Cardiac muscle cell (in vitro differentiated cells and primary cell): ENCODE results near the gene OR51D1. TPM values are rescaled to one million over a fixed set of nuclear protein-coding genes. Genes with fewer than 3 reads are reported as not detected.

Source experiments
- DNase-seq, 2 donors: peaks; one replicate each; pipeline versions ENCODE4 v3.0.0 to v3.0.0-alpha.2; 2010 to 2017; ENCODE audit warnings: low read depth in 1 of 2, low spot score in 1 of 2
- H3K27ac ChIP-seq: fragments of 200-600 bp; sonication (generic); 2 replicates; pipeline ENCODE4 v1.5.1; 2016
- H3K27me3 ChIP-seq: fragments of 200-600 bp; sonication (generic); 2 replicates; pipeline ENCODE4 v1.6.0; 2016; ENCODE audit warnings: control low read depth
- H3K36me3 ChIP-seq: fragments of 200-600 bp; sonication (generic); 2 replicates; pipeline ENCODE4 v1.5.1; 2016; ENCODE audit warnings: control low read depth
- H3K4me1 ChIP-seq: fragments of 200-600 bp; sonication (generic); 2 replicates; pipeline ENCODE4 v1.8.1; 2017; ENCODE audit warnings: low read depth, mild to moderate bottlenecking, mixed run types
- H3K4me3 ChIP-seq: fragments of 200-600 bp; sonication (generic); 2 replicates; pipeline ENCODE4 v1.5.1; 2016; ENCODE audit warnings: mild to moderate bottlenecking
- H3K9me3 ChIP-seq: fragments of 200-600 bp; sonication (generic); 2 replicates; pipeline ENCODE4 v1.5.1; 2017; ENCODE audit warnings: low read depth, mild to moderate bottlenecking, control low read depth
- polyA plus RNA-seq: library from polyadenylated mRNA; unstranded; fragments of >200 nt; fragmentation: Nextera tagmentation; extraction: Ambion mirVana; gene quantifications from 2 replicates; pipeline ENCODE4 v1.2.1, GENCODE V29; 2016
- total RNA-seq: library from RNA; depleted of rRNA; stranded (reverse); fragments of >200 nt; gene quantifications from 2 replicates; pipeline ENCODE4 v1.2.3, GENCODE V29; 2016
- TF ChIP-seq, protein P1 (sequence below): IDR thresholded peaks from 2 replicates; pipeline ENCODE4 v1.5.1; 2012; ENCODE audit warnings: low read depth, mild to moderate bottlenecking, low read length

Gene OR51D1
- total and polyA plus RNA-seq, 2 experiments from 2014 or later = not detected

DNA sequence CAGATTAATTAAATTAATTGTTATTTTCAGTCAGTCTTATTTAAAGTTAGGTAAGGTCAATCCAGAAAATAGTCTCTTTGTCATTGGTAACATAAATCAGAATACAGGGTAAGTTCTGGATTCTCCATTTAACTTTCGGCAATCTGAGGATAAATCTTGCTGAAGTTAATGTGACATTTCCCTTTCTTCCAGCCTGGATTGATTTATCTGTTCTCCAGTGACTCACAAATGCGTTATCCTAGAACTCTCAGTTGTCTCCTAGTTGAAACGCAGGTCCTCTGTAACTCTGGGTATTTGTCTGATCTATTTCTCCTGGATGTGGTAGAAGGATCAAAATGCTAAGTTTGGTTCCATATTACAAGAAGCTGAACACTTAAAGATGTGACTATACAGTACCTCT is 27.5 kb downstream of the OR51D1 start:
- no peaks in the 10 kb centered on the region for H3K36me3 ChIP-seq
- no peak overlapping the region for H3K4me3 ChIP-seq
- no peak overlapping the region for H3K27ac ChIP-seq
- TF ChIP-seq, protein P1, sequence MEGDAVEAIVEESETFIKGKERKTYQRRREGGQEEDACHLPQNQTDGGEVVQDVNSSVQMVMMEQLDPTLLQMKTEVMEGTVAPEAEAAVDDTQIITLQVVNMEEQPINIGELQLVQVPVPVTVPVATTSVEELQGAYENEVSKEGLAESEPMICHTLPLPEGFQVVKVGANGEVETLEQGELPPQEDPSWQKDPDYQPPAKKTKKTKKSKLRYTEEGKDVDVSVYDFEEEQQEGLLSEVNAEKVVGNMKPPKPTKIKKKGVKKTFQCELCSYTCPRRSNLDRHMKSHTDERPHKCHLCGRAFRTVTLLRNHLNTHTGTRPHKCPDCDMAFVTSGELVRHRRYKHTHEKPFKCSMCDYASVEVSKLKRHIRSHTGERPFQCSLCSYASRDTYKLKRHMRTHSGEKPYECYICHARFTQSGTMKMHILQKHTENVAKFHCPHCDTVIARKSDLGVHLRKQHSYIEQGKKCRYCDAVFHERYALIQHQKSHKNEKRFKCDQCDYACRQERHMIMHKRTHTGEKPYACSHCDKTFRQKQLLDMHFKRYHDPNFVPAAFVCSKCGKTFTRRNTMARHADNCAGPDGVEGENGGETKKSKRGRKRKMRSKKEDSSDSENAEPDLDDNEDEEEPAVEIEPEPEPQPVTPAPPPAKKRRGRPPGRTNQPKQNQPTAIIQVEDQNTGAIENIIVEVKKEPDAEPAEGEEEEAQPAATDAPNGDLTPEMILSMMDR = no peak
- peaks cover 4% of the 10 kb centered on the region for H3K4me1 ChIP-seq
- H3K27me3 ChIP-seq = no peaks in the 10 kb centered on the region
- no peak for DNase-seq
- no peaks in the 10 kb centered on the region for H3K9me3 ChIP-seq

DNA sequence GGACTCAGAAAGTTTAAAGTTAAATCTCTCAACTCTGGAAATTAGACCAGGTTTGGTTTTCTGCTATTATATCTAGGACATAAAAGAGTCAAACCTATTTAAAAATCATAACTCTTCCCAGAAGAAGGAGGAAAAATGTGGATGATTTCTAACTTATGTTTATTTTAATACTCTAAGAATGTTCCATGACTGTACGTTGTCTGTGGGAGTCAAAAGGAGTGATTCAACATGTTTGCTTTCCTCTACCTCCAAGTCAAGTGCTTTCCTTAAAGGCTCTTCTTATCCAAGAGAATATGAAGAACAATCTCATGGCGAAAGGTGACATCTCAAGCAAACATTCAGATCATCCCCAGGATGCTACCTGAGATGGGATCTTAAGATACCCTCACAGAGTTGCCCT is 28.1 kb downstream of the OR51D1 start:
- DNase-seq = no peak
- H3K9me3 ChIP-seq = no peaks in the 10 kb centered on the region
- no peak overlapping the region for H3K4me3 ChIP-seq
- TF ChIP-seq, protein P1 = no peak
- no peaks in the 10 kb centered on the region for H3K36me3 ChIP-seq
- H3K4me1 ChIP-seq = peaks cover 4% of the 10 kb centered on the region
- H3K27ac ChIP-seq = no peak overlapping the region
- H3K27me3 ChIP-seq = no peaks in the 10 kb centered on the region

DNA sequence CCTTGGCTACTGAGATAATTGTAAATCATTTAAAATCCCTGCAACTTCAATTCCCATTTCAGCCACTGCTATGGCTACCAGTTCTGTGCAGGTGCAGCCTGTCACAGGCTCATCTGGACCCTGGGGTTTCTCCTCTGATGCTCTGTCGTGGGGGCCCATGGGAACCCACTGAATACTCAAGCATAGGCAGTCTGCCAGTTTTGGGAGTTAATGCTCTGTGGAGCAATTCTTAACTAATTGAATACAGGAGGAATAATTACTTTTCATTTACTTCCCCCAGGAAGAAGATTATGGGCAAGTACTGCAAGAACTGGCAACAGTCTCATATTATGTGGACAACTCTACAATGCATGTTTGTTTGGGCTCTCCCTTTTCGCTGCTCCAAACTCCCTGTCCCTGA is 34.5 kb downstream of the OR51D1 start:
- H3K27ac ChIP-seq = no peak overlapping the region
- no peaks in the 10 kb centered on the region for H3K27me3 ChIP-seq
- H3K36me3 ChIP-seq = no peaks in the 10 kb centered on the region
- no peak overlapping the region for H3K4me3 ChIP-seq
- DNase-seq = no peak
- TF ChIP-seq, protein P1 = no peak
- no peaks in the 10 kb centered on the region for H3K9me3 ChIP-seq
- H3K4me1 ChIP-seq = no peaks in the 10 kb centered on the region

DNA sequence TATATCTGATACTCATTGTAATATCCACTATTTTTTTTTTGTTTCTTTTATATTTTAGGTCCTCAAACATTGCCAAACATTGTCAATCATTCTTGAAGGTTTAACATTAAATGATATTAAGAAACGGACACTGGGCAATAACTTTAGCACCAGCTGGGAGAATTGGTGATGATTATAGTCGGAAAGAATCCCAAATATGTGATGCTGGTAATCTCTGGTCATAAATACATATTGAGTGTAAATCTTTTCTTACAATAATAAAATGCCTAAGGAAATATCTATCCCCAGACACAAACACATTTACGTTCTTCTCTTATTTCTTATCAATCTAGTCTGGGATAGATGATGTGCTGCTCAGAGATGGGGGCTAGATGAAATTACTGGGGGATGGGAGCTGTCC is 35.2 kb downstream of the OR51D1 start:
- Histone ChIP-seq H3K27ac (no peak overlapping the region), H3K27me3 (no peaks in the 10 kb centered on the region), H3K36me3 (no peaks in the 10 kb centered on the region), H3K4me1 (no peaks in the 10 kb centered on the region), H3K4me3 (no peak overlapping the region), H3K9me3 (no peaks in the 10 kb centered on the region)
- peak in 1 of 2 donors; percentile 1 for DNase-seq
- TF ChIP-seq, protein P1 = no peak

DNA sequence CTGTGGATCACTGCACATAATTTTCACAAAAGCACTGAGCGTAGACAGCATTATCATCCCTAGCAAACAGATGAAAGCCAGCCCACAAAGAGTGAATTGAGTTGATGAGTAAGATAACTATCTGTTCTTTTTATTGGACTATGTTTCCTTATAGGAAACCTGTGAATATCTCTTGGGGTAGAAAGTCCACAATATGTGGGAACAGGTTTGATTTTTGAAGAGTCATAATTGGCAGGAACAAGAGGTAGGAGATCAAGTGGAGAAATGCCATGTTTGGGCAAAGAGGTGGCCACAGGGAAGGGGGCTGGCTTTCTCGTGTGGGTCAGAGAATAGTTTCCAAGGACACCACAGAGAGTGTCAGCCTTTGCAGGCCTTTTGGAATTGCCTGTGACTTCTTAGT is 36.5 kb downstream of the OR51D1 start:
- no peaks in the 10 kb centered on the region for H3K27me3 ChIP-seq
- H3K27ac ChIP-seq = no peak overlapping the region
- H3K4me3 ChIP-seq = no peak overlapping the region
- no peaks in the 10 kb centered on the region for H3K9me3 ChIP-seq
- no peak for DNase-seq
- TF ChIP-seq, protein P1 = no peak
- H3K4me1 ChIP-seq = no peaks in the 10 kb centered on the region
- H3K36me3 ChIP-seq = no peaks in the 10 kb centered on the region

DNA sequence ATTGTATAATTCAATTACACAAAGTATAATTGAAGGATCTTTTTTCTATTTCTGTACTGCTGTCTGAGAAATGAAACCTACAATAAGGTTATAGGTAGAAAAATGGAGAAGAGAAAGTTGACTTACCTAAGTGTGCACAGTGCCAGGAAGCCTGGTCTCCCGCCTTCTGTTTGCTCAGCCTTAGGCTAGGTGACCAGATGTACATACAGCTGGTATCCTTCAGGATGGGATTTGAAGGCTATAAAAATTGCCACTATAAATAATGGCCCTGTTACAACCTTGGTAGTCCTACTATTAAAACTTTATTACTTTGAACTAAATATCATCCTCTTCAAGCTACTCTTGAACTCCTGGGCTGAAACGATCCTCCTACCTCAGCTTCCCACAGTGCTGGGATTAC is 40.7 kb downstream of the OR51D1 start:
- H3K27me3 ChIP-seq = no peaks in the 10 kb centered on the region
- H3K9me3 ChIP-seq = no peaks in the 10 kb centered on the region
- DNase-seq = no peak
- no peak overlapping the region for H3K4me3 ChIP-seq
- no peaks in the 10 kb centered on the region for H3K4me1 ChIP-seq
- TF ChIP-seq, protein P1 = no peak
- no peak overlapping the region for H3K27ac ChIP-seq
- no peaks in the 10 kb centered on the region for H3K36me3 ChIP-seq
